ENCODE data around the gene JADE1. TPM values are rescaled to one million over a fixed set of nuclear protein-coding genes. Genes with fewer than 3 reads are reported as not detected.
A peak's percentile ranks its signal among the peaks of the same experiment; 100 is the strongest.

Gene JADE1
- total and polyA plus RNA-seq, 9 of the 15 experiments (the other 6 are each of a cell fraction or from before 2014, with no cell fraction given), result 8.3 to 37.9 (median 24.4) TPM

DNA sequence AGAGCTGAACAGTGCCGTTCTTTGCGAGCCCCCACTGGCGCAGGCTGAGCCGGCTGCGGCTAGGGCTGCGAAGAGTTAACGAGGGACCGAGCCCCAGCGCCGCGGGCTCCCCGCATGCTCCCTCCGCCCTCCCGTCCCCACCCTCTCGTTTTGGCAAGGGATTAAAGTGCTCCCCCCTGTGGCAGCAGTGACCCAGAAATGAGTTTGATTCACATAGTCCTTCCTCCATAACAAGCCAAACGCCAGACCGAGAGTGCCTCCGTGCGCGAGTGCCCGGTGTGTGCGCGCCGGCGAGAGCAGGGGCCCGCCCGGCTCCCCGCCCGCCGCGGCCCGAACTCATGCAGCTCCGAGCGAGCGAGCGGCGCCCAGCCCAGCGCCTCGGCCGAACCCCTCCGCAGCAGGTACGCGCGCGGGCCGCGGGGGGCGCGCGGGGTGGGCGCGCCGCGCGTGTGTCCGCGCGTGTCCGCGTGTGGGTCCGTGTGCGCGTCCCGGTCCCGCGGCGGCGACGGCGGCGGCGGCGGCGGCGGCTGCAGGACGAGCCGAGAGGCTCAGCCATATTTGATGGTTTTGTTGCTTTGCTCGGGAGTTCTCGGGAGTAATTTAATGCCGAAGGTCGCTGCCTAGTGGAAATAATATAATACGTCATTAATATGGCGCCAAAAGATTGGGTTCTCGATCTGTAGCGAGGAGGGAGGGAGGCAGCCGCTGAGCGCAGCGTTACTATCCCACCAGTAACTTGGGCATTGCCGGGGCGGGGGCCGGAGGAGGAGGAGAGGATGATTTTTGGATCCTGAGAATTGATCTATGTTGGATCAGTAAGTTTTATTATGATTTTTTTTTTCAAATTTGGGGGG, at the start of gene JADE1 (continued):
- TF ChIP-seq MYNN (IDR thresholded peaks at IDR 0.05), result 0 out of 2 replicates have a peak, but pooled peaks have one; percentile 20
- no peak for TF ChIP-seq MYNN (CRISPR knock-in tag; IDR thresholded peaks at IDR 0.05)
- TF ChIP-seq, protein P1, sequence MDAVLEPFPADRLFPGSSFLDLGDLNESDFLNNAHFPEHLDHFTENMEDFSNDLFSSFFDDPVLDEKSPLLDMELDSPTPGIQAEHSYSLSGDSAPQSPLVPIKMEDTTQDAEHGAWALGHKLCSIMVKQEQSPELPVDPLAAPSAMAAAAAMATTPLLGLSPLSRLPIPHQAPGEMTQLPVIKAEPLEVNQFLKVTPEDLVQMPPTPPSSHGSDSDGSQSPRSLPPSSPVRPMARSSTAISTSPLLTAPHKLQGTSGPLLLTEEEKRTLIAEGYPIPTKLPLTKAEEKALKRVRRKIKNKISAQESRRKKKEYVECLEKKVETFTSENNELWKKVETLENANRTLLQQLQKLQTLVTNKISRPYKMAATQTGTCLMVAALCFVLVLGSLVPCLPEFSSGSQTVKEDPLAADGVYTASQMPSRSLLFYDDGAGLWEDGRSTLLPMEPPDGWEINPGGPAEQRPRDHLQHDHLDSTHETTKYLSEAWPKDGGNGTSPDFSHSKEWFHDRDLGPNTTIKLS (IDR thresholded peaks at IDR 0.05; ENCODE audit: borderline replicate concordance, low read depth), result no peak
- TF ChIP-seq, protein P2, sequence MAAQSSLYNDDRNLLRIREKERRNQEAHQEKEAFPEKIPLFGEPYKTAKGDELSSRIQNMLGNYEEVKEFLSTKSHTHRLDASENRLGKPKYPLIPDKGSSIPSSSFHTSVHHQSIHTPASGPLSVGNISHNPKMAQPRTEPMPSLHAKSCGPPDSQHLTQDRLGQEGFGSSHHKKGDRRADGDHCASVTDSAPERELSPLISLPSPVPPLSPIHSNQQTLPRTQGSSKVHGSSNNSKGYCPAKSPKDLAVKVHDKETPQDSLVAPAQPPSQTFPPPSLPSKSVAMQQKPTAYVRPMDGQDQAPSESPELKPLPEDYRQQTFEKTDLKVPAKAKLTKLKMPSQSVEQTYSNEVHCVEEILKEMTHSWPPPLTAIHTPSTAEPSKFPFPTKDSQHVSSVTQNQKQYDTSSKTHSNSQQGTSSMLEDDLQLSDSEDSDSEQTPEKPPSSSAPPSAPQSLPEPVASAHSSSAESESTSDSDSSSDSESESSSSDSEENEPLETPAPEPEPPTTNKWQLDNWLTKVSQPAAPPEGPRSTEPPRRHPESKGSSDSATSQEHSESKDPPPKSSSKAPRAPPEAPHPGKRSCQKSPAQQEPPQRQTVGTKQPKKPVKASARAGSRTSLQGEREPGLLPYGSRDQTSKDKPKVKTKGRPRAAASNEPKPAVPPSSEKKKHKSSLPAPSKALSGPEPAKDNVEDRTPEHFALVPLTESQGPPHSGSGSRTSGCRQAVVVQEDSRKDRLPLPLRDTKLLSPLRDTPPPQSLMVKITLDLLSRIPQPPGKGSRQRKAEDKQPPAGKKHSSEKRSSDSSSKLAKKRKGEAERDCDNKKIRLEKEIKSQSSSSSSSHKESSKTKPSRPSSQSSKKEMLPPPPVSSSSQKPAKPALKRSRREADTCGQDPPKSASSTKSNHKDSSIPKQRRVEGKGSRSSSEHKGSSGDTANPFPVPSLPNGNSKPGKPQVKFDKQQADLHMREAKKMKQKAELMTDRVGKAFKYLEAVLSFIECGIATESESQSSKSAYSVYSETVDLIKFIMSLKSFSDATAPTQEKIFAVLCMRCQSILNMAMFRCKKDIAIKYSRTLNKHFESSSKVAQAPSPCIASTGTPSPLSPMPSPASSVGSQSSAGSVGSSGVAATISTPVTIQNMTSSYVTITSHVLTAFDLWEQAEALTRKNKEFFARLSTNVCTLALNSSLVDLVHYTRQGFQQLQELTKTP (IDR thresholded peaks at IDR 0.05; ENCODE audit: low read depth in 1 of 2, partially characterized antibody in 2 of 2), result no peak
- no peak for TF ChIP-seq RBM17 (IDR thresholded peaks at IDR 0.05; ENCODE audit: borderline replicate concordance, low read depth, low read length)
- no peak for TF ChIP-seq ZNF175 (CRISPR knock-in tag; IDR thresholded peaks at IDR 0.05; ENCODE audit: low read depth)
- TF ChIP-seq, protein P3, sequence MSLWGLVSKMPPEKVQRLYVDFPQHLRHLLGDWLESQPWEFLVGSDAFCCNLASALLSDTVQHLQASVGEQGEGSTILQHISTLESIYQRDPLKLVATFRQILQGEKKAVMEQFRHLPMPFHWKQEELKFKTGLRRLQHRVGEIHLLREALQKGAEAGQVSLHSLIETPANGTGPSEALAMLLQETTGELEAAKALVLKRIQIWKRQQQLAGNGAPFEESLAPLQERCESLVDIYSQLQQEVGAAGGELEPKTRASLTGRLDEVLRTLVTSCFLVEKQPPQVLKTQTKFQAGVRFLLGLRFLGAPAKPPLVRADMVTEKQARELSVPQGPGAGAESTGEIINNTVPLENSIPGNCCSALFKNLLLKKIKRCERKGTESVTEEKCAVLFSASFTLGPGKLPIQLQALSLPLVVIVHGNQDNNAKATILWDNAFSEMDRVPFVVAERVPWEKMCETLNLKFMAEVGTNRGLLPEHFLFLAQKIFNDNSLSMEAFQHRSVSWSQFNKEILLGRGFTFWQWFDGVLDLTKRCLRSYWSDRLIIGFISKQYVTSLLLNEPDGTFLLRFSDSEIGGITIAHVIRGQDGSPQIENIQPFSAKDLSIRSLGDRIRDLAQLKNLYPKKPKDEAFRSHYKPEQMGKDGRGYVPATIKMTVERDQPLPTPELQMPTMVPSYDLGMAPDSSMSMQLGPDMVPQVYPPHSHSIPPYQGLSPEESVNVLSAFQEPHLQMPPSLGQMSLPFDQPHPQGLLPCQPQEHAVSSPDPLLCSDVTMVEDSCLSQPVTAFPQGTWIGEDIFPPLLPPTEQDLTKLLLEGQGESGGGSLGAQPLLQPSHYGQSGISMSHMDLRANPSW (CRISPR knock-in tag; IDR thresholded peaks at IDR 0.05), result no peak
- TF ChIP-seq, protein P4, sequence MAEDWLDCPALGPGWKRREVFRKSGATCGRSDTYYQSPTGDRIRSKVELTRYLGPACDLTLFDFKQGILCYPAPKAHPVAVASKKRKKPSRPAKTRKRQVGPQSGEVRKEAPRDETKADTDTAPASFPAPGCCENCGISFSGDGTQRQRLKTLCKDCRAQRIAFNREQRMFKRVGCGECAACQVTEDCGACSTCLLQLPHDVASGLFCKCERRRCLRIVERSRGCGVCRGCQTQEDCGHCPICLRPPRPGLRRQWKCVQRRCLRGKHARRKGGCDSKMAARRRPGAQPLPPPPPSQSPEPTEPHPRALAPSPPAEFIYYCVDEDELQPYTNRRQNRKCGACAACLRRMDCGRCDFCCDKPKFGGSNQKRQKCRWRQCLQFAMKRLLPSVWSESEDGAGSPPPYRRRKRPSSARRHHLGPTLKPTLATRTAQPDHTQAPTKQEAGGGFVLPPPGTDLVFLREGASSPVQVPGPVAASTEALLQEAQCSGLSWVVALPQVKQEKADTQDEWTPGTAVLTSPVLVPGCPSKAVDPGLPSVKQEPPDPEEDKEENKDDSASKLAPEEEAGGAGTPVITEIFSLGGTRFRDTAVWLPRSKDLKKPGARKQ (CRISPR knock-in tag; IDR thresholded peaks at IDR 0.05), result no peak
- no peak for TF ChIP-seq ZNF77 (CRISPR knock-in tag; IDR thresholded peaks at IDR 0.05)
- no peak for TF ChIP-seq SETDB1 (IDR thresholded peaks at IDR 0.05; ENCODE audit: low read length)
- TF ChIP-seq JUNB (CRISPR knock-in tag; conservative IDR thresholded peaks at IDR 0.05), result no peak
- TF ChIP-seq, protein P5, sequence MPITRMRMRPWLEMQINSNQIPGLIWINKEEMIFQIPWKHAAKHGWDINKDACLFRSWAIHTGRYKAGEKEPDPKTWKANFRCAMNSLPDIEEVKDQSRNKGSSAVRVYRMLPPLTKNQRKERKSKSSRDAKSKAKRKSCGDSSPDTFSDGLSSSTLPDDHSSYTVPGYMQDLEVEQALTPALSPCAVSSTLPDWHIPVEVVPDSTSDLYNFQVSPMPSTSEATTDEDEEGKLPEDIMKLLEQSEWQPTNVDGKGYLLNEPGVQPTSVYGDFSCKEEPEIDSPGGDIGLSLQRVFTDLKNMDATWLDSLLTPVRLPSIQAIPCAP (CRISPR knock-in tag; IDR thresholded peaks at IDR 0.05; ENCODE audit: borderline replicate concordance), result no peak
- no peak for TF ChIP-seq MCM3 (IDR thresholded peaks at IDR 0.05)
- TF ChIP-seq, protein P6, sequence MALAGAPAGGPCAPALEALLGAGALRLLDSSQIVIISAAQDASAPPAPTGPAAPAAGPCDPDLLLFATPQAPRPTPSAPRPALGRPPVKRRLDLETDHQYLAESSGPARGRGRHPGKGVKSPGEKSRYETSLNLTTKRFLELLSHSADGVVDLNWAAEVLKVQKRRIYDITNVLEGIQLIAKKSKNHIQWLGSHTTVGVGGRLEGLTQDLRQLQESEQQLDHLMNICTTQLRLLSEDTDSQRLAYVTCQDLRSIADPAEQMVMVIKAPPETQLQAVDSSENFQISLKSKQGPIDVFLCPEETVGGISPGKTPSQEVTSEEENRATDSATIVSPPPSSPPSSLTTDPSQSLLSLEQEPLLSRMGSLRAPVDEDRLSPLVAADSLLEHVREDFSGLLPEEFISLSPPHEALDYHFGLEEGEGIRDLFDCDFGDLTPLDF (CRISPR knock-in tag; IDR thresholded peaks at IDR 0.05), result no peak

Measured in K562 (cell line).